GM15510 (cell line): ENCODE data around the gene AP5B1.

Experiments used
- POLR2A ChIP-seq: IDR thresholded peaks from 3 replicates; pipeline ENCODE4 v1.6.1; 2011; ENCODE audit warnings: borderline replicate concordance; ENCODE audit not compliant: insufficient read length; ENCODE audit errors: extremely low read depth

AP5B1 gene

GRCh38 chr11:65781152-65781961 is 581 bp upstream of the AP5B1 start:
- TF ChIP-seq POLR2A, result no peak

GRCh38 chr11:65779919-65780769 is 632 bp downstream of the AP5B1 start:
- peak; percentile 24 for TF ChIP-seq POLR2A

GRCh38 chr11:65779669-65779918 is 1.2 kb downstream of the AP5B1 start:
- no peak for TF ChIP-seq POLR2A

GRCh38 chr11:65778901-65779668 is 1.7 kb downstream of the AP5B1 start:
- no peak for TF ChIP-seq POLR2A

GRCh38 chr11:65778431-65778900 is 2.3 kb downstream of the AP5B1 start:
- TF ChIP-seq POLR2A, result no peak

GRCh38 chr11:65777821-65778361 is 2.9 kb downstream of the AP5B1 start:
- no peak for TF ChIP-seq POLR2A

GRCh38 chr11:65777241-65777640 is 3.5 kb downstream of the AP5B1 start:
- no peak for TF ChIP-seq POLR2A

- no peak for TF ChIP-seq POLR2A
Measured at GRCh38 chr11:65776710-65777141, 4.0 kb downstream of the AP5B1 start.

- TF ChIP-seq POLR2A, result no peak
Measured at GRCh38 chr11:65776196-65776595, 4.6 kb downstream of the AP5B1 start.

- TF ChIP-seq POLR2A, result no peak
Measured at GRCh38 chr11:65774525-65775306, 6.1 kb downstream of the AP5B1 start.

- no peak for TF ChIP-seq POLR2A
Measured at GRCh38 chr11:65773784-65774411, 6.9 kb downstream of the AP5B1 start.

GRCh38 chr11:65771589-65772112 is 9.1 kb downstream of the AP5B1 start:
- TF ChIP-seq POLR2A, result no peak

GRCh38 chr11:65770951-65771567 is 9.7 kb downstream of the AP5B1 start:
- TF ChIP-seq POLR2A, result no peak

- no peak for TF ChIP-seq POLR2A
Measured at GRCh38 chr11:65767406-65767805, 13.4 kb downstream of the AP5B1 start.

GRCh38 chr11:65766535-65766934 is 14.2 kb downstream of the AP5B1 start:
- no peak for TF ChIP-seq POLR2A
